HG03354 (cell line): ENCODE data around the gene UQCRC1.

Experiments used
- ATAC-seq: cut with Tn5 transposase; IDR thresholded peaks from one replicate; pipeline ENCODE4 v1.9.1; 2021; ENCODE audit warnings: mild to moderate bottlenecking; ENCODE audit not compliant: unreplicated experiment, poor library complexity, severe bottlenecking

Gene UQCRC1

DNA sequence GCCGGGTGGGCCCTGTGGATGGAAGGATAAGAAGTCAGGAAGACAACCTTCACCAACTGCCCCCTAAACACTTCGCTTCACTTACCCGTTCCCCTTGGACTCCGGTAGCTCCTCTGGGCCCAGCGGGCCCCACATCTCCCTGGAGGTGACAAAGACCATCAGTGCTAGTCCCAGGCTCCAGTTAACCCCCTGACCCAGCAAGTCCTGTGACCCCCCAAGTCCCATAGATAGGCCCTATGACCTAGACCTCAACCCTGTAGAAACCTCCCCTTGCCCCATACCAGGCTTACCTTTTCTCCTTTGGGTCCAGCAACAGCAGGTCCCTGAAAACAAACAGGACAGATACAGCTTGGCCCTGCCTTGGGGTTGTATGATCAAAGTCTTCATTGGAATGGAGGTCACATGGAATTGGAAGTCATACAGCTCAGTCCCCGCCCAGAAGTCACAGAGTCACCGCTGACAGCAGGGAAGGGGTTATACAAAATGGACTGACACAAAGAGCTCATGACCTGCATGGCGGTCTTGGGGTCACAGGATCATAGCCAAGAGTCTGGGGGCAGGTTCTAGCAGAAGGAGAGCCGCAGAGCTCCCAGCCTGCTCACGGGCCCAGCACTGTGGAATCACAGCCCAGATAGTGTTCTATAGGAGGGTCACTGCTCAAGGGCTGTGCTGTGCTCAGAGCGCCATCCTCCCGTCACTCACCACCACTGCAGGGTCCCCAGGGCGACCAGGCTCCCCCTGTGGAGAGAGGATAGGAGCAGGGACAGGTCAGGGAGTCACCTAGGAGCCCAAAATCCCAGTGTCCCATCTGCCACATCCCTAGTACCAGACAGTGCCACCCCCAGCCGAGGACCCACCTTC is 27.6 kb downstream of the UQCRC1 start:
- no peak for ATAC-seq

DNA sequence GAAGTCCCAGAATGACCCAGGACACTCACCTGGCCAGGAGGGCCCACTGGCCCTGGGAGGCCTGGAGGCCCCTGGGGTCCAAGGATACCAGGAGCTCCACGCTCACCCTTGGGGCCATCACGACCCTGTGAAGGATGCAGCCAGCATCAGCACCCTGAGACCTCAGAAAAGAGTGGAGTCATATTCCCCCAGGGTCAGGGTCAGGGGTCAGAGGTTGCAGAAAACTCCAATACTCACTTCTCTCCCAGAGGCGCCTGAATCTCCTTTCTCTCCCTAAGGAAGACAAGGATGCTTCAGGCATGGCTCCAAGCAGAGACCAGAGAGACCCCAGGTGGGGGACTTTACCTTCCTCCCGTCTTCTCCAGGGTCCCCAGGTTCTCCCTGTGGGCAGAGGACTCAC is 32.8 kb downstream of the UQCRC1 start:
- ATAC-seq = no peak

DNA sequence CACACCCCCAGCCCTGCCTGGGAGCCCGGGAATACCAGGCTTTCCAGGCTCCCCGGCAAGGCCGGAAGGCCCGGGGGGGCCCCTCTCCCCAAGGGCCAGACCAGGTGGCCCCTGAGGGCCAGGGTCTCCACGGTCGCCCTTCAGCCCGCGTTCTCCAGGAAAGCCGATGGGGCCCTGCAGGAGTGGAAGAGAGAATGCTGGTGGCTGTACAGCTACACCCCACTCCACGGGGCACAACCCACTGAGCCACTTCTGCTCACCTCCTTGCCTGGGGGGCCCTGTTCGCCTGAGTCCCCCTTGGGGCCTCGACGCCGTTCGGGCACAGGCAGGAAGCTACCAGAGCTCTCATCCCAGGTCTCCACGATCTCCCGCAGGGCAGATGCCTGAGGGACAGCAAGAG is 34.1 kb downstream of the UQCRC1 start:
- no peak for ATAC-seq

DNA sequence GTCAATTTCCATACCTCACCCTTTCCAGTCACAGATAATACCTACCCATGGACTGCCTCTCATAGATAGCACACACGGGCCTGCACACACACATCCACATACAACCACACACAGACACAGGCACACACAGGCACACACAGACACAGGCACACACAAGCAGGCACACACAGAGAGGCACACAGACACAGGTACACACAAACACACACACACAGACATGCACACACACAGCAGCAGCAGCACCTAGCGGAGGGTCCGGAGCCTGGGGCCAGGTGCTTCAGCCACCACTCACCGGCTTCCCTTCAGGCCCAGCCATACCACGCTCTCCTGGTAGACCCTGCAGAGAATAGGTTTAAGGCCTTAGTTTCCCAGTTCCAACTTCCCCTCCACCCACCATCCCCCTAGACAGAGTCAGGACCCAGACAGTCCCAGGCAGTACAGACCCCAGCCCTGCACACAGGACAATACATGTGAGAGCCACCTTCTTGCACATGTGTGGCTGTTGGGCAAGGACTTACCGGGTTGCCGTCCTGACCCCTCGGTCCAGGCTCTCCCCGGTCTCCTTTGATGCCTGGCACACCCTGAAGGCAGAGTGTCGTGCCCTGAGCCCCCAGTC is 35.4 kb downstream of the UQCRC1 start:
- no peak for ATAC-seq

DNA sequence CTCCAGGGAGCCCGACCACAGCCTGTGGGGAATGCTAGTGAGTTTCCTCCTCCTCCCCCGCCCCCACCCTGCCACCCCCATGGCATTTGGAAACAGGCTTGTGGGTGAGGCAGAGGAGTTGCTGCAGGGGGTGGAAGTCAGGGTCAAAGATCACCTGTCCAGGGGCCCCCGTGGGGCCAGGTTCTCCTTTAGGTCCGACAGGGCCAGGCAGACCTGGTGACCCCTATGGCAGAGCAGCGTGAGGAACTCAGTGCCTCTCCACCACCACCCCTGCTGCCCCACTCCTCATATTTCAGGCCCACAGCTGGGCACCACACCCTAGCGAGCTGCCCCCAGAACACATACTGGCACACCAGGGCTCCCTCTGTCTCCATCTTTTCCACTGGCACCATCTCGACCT is 36.9 kb downstream of the UQCRC1 start:
- ATAC-seq = no peak

DNA sequence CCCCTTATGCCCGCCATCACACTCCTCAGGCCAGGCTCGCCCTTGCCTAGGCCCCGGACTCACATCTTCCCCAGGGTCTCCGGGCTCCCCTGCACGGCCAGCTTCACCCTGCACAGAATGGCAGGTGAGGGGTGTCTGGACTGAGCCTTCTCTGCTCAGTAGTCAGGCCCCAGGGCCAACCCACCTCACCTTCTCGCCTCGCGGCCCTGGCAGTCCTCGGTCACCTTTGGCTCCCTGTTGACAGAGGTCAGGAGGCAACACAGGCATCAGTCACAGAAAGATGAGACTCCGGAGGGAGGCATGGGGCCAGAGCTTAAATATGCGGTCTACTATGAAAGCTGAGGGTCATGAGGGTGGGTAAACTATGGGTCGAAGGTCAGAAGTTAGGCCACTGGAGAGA is 37.5 kb downstream of the UQCRC1 start:
- no peak for ATAC-seq

DNA sequence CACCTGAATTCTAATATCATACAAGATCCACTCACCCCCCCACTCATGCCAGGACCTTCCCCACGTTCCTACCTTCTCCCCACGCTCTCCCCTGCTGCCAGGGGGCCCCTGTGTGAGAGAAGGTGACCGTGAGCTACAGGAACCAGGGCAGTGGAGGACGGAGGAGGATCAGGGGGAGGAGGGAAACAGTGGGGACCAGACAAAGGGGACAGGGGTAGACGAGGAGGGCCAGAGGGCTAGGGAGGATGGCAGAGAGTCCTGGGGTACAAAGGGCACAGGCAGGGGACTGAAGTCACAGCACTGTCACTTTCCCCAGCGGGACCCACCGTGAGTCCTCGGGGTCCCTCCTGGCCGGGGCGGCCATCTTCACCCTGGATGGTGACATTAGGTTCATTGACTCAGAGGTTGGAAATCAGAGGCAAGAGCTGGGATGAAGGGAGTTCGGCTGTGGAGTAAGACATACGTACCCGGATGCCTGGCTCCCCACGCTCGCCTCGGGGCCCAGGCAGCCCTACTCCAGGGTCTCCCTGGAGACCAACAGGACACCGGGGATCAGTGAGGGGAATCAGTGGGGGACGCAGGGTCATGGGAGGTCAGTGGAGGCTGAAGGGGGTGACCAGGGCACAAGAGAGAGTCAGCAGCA is 39.5 kb downstream of the UQCRC1 start:
- no peak for ATAC-seq

DNA sequence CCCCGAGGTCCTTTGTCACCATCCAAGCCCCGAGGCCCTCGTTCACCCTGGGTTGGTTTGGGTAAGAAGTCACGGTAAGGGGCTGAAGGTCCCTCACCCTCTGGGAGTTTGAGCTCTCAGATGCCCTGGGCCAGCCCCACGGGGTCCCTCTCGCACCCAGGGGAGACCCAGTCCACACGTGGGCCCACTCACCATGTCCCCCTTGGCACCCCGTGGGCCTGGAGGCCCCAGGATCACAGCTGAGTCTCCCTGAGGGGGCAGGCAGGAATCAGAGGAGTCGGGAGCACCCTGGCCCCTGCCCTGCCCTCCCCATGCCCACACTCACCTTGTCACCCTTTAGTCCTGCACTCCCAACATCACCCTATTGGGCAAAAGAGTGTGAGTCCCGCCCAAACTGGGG is 40.0 kb downstream of the UQCRC1 start:
- ATAC-seq = no peak

DNA sequence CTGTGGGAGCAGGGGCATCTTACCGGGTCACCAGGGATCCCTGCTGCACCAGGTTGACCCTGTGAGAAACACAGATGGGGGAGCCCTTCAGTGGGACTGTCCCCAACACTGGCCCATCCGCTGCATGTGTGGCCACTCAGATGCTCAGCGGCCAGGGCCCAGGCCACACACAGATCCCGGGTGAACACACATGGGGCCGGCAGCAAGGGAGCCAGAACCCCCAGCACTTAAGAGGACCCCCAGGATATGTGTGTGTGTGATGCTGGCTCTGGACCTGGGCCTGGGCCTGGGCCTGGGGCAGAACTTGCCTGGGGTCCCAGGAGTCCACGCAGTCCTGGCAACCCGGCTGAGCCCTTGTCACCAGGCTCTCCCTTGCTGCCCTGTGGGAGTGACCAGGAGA is 41.0 kb downstream of the UQCRC1 start:
- no peak for ATAC-seq

DNA sequence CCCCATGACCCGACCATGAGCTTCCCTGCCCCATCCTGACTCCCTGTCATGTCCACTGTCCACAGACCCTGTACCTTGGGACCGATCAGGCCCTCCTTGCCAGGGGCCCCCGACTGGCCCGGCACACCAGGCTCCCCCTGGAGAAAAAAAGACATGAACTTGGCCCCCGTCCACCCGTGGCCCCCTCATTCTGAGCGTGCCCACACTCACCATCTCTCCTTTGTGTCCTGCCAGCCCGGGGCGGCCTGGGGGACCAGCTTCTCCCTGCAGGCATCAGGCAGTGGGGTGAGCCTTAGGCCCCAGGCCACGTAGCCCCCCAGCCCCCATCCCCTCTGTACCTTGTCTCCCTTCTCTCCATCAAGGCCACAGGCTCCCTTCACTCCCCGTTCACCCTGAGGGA is 41.9 kb downstream of the UQCRC1 start:
- no peak for ATAC-seq

DNA sequence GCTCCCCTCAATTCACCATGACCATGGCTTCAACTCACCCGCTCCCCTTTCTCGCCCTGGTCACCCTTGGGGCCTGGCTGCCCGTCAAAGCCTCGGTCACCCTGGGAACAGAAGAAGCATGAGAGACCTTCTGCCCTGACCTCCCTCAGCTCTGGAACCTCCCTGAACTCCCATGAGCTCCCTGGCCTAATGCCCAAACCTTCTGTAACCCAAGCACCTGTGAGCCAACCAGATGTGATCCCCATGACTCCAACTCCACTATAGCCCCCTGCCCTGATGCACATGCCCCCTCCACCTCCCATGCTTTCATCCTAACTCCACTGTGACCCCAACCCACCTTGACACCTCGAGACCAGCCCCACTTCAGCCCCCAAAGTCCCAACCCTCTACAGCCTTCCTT is 42.4 kb downstream of the UQCRC1 start:
- ATAC-seq = no peak

DNA sequence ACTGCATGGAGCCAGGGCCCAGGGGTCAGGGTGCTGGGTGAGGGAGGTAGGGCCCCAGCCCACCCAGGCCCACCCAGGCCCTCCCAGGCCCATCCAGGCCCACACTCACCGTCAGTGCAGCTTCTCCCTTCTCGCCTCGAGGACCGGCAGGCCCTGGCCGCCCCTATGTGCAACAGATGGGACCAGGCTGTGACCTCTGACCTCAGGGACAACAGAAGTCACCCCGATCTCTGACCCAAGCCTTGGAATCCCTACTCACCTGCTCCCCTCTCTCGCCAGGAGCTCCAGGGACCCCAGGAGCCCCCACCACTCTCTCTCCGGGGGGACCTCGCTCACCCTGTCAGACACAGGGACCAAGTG is 43.1 kb downstream of the UQCRC1 start:
- no peak for ATAC-seq

DNA sequence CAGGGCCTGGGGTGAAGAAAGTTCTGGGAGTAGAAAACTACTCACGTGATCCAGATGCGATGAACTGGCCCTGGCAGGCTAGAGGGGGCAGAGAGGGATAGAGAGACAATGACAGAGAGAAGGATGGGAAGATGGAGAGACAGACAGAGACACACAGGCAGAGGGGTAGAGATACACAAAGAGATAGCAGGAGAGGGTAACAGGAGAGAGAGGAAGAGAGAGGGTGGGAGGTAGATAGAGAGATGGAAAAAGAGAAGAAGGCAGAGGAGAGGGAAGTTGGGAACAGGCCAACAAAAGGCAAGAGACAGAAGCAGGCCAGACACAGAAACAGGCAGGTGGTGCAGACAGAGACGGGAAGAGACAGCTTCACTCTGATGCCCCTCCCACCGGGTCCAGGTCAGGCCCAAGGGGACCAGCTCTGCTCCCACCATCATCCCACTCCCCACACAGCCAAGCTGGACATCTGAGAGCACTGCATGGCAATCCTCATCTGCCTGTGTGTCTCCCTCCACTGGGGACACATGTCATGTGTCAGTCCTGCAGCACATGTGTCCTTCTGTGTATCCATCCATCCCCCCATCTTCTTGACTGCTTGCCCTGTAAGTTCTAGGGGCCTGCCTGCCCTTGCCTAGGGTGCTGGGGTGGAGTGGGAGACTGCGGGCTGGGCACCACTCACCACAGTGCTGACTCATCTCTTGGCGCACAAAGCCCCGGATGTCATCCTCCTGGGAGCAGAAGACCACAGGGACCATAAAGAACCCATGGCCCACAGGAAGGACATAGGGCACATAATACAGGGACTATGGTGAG is 43.6 kb downstream of the UQCRC1 start:
- no peak for ATAC-seq

DNA sequence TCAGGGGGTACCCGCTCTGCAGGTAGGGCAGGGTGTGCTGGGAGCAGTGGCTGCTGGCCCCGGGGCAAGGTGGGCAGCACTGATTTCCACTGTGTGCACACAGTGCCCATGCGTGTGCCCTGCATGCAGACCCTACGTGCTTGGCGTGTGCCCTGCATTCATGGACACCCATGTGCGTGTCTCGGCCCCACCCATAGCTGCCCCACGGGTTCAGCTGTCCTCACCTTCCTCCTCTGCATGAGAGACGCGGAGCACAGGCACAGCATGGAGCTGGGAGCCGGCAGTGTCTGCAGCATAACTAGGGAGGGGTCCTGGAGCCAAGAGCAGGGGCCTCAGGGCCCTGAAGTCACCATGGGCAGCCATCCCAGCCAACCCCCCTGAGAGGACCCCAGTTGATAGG is 44.3 kb downstream of the UQCRC1 start:
- no peak for ATAC-seq

DNA sequence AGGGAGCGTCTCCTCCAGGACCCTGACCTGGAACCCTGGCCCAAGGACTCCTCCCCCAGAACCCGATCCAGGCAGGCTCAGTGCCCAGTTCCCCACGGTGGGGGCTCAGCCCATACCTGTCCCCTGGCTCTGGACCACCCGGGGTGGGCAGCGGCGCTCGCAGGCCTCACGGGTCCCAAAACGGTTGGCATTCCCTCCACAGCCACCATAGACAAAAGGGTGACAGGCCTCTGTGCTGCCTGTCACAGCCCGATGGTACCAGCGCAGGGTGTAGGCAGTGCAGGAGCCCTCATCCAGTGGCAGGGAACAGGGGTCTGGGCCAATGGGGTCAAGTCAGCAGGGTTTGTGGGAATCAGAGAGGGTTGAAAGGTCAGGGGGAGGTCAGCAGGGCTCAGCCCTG is 44.8 kb downstream of the UQCRC1 start:
- no peak for ATAC-seq

DNA sequence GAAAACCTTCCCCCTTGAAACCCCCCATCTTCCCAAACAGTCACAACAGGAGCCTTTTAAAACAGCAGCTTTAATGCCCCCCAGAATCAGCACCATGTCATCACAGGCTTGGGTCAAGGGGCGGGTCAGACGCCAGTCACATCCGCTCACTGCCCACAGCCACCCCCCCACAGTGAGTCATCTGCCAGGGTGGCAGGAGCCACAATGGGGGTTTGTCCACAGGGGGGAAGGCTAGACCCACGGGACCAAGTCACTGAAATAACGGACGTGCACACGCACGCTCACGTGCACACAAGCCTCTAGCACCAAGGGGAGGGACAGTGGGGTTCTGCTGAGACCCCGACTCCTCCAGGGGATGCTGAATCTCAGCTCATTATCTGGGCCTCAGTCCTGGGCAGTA is 45.4 kb downstream of the UQCRC1 start:
- ATAC-seq = no peak

DNA sequence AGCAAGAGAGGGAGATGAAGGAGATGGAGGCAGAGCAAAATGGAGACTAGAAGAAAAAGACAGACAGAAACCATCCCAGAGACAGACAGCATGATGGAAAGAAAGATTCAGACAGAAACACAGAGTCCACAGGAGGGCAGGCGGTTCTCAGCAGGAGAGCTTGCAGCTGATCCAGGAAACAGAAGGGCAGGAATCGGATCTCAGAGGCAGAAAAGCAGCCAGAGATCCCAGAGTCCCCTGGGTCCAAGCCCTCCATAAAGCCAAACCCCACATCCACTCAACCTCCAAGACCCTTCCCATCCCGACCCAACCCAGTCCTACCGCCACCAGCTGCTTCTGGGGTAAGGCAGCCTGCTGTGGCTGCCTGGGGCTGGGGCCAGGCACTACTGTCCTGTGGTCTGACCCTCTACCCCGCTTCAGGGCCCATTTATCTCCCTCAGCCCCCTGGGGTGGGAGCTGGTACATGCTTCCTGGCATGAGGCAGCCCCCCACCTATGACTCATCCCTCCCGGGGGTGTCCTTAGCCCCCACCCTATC is 46.0 kb downstream of the UQCRC1 start, which contains the start of gene UCN2:
Gene UCN2, minus strand, starts transcription at position 400 of the 537 bp plus-strand sequence. CDS start 657 bp downstream, outside the sequence.
- ATAC-seq = no peak

DNA sequence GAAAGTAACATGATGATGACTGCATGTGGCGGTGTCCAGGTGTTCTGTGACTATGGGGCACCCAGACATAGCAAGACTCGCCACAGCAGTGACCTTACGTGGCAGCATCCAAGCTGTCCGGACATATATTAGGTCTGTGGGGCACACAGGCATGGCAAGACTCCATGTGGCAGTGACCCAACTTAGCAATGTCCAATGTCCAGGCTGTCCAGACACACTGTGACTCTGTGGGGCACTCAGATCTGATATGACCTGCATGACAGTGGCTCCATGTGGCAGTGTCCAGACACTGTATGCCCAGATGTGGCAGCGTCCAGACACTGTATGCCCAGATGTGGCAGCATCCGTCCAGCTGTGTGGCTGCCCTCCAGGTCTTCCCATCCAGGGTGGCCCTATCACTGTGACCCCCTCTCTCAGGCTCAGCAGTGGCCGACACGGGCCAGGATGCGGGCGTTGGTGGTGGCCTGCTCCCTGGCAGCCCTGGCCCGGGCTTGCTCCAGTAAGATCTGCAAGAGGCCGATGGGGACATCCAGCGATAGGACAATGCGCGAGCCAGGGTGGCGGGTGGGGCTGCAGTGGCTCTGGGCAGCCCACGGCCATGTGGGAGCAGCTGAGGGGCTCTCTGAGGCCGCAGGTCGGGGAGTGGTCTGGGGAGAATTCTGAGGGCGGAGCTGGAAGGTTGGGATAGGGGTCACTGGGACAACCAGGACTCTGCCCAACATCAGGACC is 46.9 kb downstream of the UQCRC1 start:
- ATAC-seq = no peak

DNA sequence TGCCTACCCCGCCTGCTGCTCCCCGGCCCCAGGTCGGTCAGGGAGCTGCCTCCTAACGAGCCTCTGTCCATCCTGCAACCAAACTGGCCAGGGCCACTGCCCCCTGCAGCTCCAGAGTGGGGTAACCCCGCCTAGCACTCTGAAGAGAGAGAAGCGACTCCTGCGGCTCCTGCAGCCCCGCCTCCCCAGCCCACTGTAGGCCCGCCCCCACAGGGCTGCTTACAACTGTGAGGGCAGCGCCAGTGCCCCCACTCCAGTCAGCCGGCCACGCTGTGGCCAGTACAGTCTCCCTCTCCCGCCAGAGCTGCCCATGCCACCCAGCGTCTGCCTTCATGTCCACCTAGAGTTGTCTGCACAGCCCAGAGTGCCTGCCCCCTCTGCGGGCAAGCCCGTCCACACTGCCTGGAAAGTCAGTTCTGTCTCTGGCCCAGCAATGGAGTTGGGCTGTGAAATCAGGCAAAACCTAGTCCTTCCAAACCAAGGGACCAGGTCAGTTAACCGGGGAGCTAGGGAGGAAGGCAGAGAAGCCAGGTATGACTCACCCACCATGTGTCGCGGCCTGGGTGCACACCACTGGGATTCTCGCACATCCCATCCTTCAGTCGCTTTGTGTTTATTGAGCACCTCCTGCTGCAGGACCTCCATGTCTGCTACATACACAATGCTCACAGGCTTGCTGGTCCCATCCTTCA is 48.3 kb downstream of the UQCRC1 start:
- no peak for ATAC-seq
